GM04503 (cell line): ENCODE measurements around the gene EPPIN.

ENCODE experiments used
- DNase-seq: peaks from one replicate; pipeline ENCODE4 v3.0.0-alpha.2; 2012; ENCODE audit warnings: low read depth

The EPPIN gene

GRCh38 chr20:45538209-45538799 is 8.9 kb downstream of the EPPIN start:
- no peak for DNase-seq

- no peak for DNase-seq
Measured at GRCh38 chr20:45527294-45527693, 19.9 kb downstream of the EPPIN start.

- no peak for DNase-seq
Measured at GRCh38 chr20:45523821-45524220, 23.4 kb downstream of the EPPIN start.

GRCh38 chr20:45518282-45518681 is 28.9 kb downstream of the EPPIN start:
- no peak for DNase-seq

DNA sequence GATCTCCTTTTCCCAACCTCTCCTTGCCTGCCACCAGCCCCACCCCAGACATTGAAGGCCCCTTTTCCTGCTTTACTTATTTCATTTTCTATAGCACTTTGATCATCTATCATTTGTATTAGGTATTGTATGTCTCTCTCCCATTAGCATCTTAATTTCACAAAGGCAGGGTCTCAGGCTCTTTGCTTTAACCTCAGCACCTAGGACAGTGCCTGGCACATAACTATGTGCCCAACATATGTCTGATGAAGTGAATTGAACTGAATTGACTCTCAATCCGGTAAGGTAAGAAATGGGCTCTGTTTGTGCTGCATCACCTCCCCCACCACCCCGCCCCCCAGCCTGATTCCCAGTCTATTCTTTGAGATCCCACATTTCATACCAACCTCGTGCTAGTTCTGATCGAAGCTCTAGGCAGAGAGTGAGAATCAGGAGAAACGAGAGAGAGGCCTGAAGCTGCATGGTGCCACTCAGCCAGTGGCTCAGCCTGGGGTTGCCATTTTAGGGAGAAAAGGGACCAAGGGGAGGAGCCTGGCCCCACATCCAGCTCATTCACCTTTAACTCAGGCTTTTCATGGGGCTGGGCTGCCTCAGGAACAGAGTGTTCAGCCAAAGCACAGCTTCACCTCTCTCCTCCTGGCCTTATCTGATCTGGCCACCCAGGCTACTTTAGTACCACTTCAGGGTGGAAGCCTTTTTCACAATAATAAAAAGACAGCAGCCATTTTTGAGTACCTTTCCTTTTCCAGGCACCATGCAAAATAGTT is 31.9 kb downstream of the EPPIN start, which contains the start of gene SPINT3:
SPINT3 (minus strand) TSS at position 476 of the 767 bp plus-strand sequence; CDS start at position 462, 14 bp downstream.
- DNase-seq: no peak

- no peak for DNase-seq
Measured at GRCh38 chr20:45510242-45510862, 36.8 kb downstream of the EPPIN start.

- DNase-seq: no peak
Measured at GRCh38 chr20:45509091-45509490, 38.1 kb downstream of the EPPIN start.

GRCh38 chr20:45508068-45508886 is 38.9 kb downstream of the EPPIN start:
- no peak for DNase-seq

- DNase-seq: no peak
Measured at GRCh38 chr20:45507011-45507820, 40.0 kb downstream of the EPPIN start.

GRCh38 chr20:45506398-45506797 is 40.8 kb downstream of the EPPIN start:
- DNase-seq: no peak

- DNase-seq: no peak
Measured at GRCh38 chr20:45503403-45503802, 43.8 kb downstream of the EPPIN start.

DNA sequence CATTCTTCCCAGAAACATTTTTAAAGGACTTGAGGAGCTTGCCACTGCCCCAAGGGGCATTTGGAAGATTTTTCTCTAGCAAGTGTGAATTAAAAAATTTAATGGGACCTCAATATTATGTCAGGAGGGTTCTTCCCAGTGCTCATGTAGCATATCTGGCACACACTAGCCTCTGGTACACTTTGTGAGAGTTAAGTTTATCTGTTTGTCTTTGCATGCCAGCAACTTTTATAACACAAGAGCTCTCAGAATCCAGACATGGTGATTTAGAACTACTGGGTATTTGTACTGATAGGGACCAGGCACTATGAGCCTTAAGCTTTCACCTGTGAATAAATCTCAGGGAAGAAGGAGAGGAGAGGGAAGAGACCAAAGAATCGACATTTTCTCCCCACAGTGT is 44.6 kb downstream of the EPPIN start:
- no peak for DNase-seq

GRCh38 chr20:45501600-45501999 is 45.6 kb downstream of the EPPIN start:
- no peak for DNase-seq

DNA sequence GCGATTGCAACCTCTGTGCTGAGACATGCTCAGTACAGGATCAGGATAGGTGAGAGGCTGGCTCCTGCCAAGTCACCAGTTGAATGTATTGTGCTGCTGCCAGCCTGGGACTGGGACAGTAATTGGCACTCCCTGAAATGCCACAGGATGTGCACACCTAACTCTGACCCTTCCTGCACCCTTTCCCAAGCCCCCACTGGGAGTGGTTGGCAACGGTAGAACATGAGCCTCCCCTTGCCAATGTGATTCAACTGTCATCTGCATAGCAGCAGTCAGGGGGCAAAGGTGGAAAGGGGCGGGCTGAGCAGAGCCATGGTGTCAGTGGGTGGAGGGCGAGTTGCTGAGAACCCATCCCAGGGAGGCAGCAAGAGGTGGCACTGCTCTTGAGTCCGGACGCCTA is 47.2 kb downstream of the EPPIN start:
- no peak for DNase-seq

GRCh38 chr20:45497971-45498494 is 49.2 kb downstream of the EPPIN start:
- no peak for DNase-seq

DNA sequence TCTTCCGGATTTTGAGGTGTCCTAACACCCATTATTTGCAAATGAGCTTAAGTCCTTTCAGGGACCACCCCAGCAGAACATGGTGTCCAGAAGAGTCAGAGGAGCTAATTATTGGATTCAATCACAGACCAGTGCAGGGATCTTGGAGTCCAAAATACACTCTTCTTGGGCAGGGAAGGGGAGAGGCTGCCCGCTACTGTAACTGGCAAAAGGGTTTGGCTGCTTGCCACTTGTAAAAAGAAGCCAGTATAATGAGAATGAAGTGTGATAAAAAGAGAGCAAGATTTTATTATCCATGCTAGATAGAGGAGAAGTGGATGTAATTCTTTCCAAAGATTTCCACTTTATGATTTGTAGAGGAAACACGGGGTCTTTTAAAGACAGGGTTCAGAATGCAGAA is 51.0 kb downstream of the EPPIN start:
- DNase-seq: no peak

- DNase-seq: no peak
Measured at GRCh38 chr20:45495501-45495941, 51.7 kb downstream of the EPPIN start.
